DMS53 treated with DMSO at 0.1 percent for 48 hours (cell line): ENCODE measurements around the gene PRMT7.
"Not testable (repeated sequence)": the region's sequence is repeated elsewhere in the genome, so short reads cannot be mapped to it uniquely, and the experiment has no call there.

Experiments used
- DNase-seq: peaks from one replicate; lab custom pipeline; 2025; ENCODE audit not compliant: unreplicated experiment; lab: John Stamatoyannopoulos, UW

PRMT7 gene

DNA sequence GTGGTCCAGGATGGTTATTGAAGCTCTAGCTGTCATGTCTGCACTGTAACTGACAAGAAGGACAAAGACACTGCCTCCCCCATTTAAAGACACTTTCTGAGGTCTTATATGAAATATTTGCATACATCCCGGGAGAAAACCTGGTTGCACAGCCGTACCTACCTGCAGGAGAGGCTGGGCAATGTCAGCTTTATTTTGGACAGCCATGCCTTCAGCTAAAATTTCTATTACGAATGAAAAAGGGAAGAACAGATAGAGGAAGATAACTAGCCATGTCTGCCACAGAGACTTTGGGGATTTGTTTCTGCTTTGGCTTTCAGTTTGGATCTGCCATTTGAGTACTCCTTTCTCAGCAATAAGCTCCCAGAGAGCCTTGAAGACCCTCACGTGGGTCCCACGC is 27.5 kb upstream of the PRMT7 start:
- DNase-seq, result no peak

DNA sequence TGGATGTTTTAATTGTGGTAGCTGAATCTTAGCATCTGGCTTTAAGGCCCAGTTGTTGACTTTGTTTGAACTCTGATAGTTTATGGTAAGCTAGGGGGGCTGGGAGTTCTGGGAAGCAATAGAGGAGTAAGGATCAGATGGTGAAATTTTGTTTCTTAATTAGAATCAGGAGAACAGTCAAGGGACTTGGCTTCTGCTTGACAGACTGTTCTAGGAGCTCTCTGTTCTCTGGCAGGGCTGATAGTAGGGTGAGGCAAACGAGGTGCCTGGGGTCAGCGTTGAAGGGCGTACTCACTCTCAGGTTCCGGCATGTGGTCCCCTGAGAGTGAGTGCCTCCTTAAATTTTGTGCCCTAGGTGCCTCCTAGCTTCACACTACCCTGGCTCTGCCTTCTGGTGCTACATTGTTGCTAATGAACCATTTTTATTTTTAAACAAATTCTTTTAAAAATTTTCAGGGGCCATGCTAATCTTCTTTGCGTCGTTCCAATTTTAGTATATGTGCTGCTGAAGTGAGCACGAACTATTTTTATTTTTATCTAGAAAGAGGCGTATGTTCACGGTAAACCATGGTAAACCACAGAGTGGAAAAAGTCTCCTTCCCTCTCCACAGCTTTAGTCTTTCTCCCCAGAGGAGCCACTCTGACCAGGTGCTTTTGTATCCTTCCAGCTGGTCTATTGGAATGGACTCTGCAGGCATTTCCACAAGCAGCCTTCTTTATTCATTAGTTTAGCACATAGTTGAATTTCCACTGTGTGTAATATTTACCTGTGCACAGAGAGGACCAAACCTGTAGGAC is 26.8 kb upstream of the PRMT7 start:
- no peak for DNase-seq

DNA sequence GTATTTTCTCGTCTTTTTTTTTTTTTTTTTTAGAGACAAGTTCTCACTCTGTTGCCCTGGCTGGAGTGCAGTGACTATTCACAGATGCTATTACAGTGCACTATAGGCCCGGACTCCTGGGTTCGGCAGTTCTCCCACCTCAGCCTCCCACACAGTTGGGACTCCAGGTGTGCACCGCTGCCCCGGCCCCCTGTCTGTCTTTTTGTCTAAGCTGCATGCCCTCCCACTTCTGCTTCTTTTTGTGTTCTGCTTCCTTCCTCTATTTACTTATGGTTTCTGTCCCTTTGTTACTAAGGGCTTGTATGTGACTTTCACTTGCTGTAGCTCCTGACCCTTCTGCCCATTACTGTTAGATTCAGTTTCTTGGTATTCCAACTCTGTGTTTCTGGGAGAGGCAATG is 26.0 kb upstream of the PRMT7 start:
- no peak for DNase-seq

DNA sequence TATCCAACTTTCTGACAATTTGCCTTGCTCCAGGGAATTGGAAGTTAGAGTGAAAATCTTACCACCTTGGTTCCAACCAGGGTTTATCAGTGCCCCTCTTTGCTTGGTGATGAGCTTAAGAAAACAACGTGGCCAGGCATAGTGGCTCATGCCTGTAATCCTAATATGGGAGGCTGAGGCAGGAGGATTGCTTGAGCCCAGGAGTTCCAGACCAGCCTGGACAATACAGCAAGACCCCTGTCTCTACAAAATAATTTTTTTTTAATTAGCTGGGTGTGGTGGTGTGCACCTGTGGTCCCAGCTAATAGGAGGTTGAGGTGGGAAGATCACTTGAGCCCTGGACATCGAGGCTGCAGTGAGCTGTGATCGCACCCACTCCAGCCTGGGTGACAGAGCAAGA is 25.1 kb upstream of the PRMT7 start:
- DNase-seq, result no peak

DNA sequence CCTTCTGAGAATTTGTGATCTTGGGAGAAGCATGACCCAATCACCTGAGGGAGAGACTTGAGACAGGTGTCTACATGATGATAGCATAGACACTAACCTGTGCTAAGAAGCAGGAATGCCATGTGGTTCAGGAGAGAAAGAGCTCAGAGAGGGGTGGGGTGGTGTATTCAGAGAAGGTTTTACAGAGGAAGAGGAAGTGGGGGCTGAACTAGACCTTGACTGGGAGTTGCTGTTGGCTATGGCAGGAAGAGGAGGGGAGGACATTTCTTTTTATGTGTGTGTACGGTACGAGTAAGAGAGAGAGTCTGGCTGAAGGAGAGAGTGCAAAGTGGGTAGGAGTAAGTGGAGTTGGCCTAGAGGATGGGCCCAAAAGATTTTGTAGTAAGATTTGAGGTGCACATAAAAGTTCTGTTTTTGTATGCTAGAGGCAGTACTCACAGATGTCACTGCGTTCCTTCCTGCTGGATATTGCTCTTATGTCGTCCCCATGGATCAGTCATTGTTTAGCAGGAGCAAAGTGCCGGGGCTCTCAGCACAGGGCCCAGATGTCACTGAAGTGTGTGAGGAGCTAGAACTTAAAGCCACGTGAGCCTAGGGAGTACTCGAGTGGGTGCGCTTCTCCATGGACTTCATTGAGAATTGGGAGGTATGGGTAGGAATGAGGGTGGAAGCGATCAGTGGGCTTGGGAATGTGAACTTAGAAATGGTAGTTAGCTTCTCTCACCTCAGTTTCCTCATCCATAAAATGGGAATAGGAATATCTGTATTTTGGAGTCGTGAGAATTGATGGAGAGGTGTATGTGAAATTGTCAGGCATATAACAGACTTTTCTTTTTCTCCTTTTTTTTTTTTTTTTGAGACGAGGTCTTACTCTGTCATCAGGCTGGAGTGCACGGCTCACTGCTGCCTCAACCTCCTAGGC is 24.4 kb upstream of the PRMT7 start:
- DNase-seq, result no peak

DNA sequence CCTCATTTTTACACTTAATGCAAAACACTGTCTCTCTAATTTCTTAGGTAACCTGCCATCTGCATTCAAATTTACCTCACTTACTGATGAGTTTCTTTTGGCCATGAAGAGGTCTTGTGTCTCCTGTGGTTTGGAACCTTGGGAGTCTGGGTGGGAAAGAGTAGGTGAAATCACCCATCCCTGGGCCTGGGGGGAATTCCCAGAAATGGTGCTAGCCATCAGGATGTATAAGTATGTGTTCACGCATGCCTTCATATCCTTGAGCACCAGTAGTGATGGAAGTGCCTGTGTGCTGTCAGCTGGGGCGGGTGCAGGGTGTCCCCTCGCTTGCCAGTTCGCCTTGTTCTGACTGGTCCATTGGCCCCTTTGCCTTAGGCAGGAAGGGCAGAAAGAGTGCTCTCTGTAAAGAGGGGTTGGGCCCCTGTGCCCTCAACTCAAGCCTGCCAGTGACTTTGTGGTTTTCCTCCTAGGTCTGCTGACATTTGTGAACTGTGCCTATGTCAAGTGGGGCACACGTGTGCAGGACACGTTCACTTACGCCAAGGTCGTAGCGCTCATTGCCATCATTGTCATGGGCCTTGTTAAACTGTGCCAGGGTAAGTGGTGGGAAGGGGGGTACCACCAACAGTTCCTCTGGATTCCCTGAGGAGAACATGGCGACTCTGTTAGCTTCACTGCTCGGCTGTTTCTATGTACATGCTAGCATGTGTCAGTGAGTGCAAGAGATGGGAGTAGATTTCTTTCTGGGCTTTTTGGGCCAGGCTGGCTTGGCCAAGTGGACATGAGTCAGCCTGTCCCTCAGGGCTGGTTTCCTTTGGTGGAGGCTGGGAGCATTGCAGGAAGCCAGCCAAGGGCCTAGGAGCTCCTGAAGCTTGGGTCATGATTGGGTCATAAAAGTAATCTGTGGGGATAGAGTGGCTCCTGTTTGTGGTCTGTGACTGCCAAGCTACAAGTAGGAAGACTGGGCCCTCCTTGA is 23.3 kb upstream of the PRMT7 start:
- no peak for DNase-seq

DNA sequence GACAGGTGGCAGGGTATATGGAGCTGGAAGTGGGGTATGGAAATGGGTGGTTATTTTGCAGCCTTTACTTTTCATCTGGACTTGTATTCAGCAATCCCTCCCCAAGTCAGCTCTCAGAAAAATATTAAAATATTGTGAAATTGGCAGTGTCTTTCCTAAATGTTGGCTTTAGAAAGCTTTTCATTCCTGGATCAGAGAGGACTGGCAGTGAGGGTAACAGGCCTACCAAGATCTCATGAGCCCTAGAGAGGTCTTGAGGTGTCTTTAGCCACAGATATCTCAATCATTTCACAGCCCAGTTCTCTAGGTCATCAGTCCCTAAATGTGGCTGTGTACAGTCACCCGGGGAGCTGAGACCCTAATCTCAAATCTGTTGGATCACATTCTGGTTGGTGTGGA is 22.6 kb upstream of the PRMT7 start:
- DNase-seq, result no peak

DNA sequence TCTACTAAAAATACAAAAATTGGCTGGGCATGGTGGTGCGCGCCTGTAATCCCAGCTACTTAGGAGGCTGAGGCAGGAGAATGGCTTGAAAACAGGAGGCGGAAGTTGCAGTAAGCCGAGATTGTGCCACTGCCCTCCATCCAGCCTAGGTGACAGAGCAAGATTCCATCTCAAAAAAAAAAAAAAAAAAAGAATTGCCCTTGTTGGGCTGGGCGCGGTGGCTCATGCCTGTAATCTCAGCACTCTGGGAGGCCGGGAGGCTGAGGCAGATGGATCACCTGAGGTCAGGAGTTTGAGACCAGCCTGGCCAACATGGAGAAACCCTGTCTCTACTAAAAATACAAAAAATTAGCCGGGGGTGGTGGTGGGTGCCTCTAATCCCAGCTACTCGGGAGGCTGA is 22.0 kb upstream of the PRMT7 start:
- not testable (repeated sequence) for DNase-seq

DNA sequence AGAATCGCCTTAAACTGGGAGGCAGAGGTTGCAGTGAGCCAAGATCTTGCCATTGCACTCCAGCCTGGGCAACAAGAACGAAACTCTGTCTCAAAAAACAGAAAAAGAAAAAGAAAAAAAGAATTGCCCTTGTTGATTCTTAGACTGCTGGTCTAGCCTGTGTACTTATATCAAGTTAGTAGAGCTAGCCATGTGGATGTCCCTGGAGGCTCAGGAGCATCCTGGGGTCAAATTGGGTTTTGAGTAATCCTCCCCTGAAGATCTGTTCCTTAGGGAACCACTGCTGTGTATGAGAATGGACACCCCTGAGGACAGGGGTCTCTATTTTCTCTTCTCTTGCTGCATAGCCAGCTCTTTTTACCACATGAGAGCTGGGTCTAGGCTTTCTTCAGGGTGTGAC is 21.6 kb upstream of the PRMT7 start:
- no peak for DNase-seq

DNA sequence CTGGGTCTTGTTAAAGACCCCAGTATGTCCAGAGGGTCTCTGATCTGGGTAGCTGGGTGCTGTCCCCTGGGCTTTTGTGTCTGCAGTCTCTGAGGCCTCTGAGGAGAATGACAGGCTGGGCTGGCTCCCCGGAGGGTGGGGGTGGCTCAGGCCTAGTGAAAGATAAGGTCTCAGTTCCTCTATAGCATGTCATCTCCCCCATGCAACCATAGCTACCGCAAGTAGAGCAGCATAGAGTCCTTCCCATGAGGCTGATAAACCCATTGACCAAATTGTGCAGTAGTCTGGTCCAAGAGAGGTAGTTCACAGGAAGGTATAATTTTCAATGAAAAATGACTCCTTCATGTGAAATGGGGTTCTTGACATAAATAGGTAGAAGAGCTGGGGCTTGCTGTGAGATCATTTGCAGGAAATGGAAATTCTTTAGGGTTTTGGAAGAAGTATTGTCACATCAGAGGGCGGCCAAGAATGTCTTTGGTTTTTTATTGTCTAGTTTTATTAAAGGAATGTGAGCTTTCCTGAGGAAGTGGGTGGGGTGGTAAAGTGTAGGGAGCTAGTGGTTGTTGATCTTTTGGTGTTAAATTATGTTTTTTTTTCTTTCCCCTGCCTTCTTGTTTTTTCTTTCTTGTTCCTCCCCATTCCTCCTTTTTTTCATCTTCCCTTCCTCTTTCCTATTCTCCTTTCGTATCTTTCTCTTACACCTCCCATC is 21.0 kb upstream of the PRMT7 start:
- no peak for DNase-seq

DNA sequence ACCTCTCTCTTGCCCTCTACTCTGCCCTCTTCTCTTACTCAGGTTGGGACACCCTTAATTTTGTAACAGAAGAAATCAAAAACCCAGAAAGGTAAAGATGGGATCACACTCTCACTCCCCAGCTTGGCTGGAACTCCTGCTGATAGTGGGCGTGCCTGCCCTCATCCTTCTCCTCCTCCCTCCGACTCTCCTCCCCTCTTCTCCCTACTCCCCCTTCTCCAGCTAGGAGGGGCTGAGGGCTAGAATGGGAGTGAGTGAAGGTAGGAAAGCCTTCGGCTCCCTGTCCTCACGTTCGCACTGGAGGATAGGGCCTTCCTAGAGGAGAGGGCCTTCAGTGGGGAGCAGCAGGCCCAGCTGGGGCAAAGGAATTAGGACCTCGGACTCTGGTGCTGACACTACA is 20.4 kb upstream of the PRMT7 start:
- no peak for DNase-seq

DNA sequence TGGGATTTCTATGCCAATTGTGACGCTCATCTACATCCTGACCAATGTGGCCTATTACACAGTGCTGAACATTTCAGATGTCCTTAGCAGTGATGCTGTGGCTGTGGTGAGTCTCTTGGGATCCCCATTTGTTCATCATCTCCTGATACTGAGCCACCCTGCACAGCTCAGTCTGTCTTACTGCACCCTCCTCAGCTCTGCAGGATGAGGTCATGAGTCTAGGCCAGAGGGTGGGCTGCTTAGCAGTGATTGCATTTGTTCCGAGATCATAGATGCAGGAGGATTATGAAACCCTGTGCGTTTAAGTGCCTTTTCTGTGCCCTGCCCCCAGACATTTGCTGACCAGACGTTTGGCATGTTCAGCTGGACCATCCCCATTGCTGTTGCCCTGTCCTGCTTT is 19.6 kb upstream of the PRMT7 start:
- DNase-seq, result no peak

DNA sequence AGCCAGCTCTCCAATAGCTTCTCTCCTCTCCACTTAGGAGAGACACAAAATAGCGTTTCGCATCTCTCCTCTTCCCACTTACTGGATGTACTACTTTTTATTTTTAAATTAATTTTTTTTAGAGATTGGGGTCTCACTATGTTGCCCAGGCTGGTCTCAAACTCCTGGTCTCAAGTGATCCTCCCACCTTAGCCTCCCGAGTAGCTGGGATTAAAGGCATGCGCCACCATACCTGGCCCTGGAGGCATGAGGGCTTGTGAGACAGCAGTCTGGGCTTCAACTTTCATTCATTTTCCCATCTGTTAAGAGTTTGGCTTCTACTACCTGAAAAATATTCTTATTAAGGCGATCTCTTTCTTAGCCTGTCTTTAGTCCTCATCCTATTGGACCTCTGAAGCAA is 18.4 kb upstream of the PRMT7 start:
- no peak for DNase-seq

DNA sequence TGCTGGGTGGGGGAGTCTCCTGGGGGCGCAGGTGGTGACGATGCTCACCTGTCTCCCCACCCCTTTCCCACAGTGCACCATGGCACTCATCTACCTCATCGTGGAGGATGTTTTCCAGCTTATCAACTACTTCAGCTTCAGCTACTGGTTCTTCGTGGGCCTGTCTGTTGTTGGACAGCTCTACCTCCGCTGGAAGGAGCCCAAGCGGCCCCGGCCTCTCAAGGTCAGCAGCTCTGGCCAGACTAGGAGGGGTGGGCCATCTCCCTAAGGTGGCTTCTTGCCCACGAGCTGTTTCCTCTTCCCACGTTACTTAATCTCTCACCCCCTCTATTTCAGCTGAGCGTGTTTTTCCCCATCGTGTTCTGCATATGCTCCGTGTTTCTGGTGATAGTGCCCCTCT is 14.5 kb upstream of the PRMT7 start:
- no peak for DNase-seq

DNA sequence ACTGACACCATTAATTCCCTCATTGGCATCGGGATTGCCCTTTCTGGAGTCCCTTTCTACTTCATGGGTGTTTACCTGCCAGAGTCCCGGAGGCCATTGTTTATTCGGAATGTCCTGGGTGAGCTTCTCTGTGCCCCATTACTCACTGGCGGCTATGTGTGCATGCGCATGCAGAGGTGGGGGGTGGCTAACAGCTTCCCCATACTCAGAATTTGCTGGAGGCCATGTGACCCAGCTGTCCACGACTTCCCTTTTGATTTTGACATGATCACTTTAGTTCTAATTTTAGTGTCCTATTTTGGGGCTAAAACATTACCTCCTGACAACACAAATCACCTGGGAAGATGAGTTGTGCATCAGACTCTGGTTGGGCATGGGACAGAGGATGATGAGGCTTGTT is 14.1 kb upstream of the PRMT7 start:
- DNase-seq, result no peak

DNA sequence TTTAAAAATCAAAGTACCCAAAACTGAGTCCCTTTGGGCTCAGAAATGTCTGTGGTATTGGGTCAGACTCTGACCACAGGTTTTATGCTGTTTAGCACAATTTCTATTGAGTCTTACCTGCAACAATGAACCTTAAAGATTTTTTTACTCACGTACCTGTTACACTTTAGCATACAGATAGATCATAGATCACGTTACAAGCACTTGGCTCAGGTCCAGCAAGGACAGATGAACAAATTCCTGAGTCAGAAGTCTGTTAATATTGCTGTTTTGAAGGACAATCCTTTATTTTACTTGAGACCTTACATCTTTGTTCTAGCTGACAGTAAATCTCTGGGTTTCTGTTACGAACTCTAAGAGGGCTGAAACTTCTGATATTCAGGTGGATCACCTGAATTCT is 12.9 kb upstream of the PRMT7 start:
- DNase-seq, result no peak

DNA sequence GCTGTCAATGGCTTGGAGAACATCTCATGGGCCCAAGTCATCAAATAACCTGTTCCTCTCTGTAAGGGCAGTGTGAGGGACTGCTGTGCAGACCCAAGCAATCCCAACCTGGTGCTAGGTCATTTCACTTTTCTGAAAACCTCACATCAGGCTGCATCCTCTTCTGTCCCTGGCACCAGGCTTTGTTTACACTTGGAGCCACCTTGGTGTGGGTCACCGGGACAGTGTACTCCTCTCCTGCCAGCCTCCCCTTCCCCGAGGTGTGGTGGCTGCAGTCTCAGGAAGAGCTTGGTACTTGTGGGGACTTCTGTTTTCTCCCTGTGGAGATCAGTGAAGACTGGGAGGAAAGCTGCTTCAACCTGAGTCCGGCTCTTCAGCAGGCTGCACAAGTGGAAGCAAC is 12.5 kb upstream of the PRMT7 start:
- DNase-seq, result no peak

DNA sequence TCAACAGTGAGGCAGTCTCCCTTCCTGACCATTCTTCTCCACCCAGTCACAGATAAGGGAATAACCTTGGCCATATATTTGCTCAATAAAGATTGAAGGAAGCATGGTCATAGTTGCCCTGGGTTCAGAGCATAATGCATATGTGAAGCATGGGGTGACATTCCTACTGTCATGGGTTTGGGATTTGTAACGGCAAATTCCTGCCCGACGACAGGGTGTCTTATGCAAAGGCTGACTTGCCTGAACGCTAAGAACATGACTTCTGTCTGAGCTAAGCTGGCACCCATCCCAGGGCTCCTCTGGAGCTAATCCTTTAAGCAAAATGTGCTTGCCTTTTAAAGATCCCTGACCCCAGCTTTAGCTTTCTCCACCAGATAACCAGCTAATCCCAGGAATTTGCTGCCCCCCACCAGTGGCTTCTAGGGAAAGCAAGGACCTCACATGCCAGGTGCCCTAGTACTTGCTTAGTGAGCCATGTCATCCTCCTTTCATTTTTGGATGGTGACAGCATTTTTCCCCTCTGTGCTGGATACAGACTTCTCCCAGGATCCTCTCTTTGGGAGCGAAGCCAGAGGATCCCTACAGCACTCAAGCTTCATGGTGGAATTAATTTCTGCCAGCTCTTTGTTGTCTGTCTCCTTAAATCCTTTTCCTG is 11.8 kb upstream of the PRMT7 start:
- DNase-seq, result no peak

DNA sequence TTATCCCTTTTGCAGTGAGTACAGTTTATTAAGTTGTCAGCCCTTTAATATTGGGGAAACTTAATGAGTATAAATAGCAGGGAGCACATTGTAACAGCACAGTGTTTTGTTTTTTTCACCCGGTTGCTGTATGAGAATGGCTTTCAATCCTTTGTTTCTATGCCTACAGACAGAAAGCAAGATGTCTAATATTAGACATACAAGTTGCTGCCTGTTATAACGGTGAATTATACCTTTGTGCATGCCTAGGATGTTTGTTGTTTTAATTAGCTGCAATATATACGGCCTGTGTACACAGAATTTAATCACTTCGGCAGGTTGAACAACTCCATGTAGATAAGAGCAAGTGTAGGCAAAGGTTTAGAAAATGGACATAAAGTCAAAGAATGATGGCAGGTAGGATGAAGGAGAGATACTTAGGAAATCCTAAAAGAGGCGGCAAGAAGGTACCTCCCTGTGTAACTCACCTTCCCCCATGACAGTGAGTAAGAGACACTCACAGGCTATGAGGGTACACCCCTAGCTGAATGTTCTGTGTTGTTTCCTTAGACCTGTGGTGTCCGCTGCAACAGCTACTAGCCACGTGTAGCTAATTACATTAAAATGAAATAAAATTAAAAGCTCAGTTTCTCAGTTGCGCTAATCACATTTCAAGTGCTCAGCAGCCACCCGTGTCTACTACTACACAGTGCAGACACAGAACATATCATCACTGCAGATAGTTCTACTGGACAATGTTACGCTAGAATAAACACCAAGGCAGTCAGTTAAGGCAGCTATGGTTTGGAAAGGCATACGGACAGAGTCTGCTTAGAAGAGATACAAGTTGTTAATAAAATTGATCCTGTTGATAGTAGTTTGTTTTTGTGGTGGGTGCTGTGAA is 11.0 kb upstream of the PRMT7 start:
- DNase-seq, result no peak
